GM20000 (cell line): ENCODE measurements around the gene CD300LD.

Source experiments
- DNase-seq: peaks from one replicate; pipeline ENCODE4 v3.0.0; 2012; ENCODE audit warnings: low spot score
- TF ChIP-seq, protein P1 (sequence below): IDR thresholded peaks from 2 replicates; pipeline ENCODE4 v1.5.1; 2012; ENCODE audit warnings: mild to moderate bottlenecking, control low read depth; ENCODE audit errors: extremely low read depth, missing control alignments

CD300LD gene

GRCh38 chr17:74549343-74549742 is 42.7 kb downstream of the CD300LD start:
- no peak for DNase-seq

GRCh38 chr17:74547736-74548135 is 44.3 kb downstream of the CD300LD start:
- DNase-seq = no peak
- TF ChIP-seq, protein P1, sequence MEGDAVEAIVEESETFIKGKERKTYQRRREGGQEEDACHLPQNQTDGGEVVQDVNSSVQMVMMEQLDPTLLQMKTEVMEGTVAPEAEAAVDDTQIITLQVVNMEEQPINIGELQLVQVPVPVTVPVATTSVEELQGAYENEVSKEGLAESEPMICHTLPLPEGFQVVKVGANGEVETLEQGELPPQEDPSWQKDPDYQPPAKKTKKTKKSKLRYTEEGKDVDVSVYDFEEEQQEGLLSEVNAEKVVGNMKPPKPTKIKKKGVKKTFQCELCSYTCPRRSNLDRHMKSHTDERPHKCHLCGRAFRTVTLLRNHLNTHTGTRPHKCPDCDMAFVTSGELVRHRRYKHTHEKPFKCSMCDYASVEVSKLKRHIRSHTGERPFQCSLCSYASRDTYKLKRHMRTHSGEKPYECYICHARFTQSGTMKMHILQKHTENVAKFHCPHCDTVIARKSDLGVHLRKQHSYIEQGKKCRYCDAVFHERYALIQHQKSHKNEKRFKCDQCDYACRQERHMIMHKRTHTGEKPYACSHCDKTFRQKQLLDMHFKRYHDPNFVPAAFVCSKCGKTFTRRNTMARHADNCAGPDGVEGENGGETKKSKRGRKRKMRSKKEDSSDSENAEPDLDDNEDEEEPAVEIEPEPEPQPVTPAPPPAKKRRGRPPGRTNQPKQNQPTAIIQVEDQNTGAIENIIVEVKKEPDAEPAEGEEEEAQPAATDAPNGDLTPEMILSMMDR = no peak

More at GRCh38 chr17:74549343-74549742, 42.7 kb downstream of the CD300LD start:
- TF ChIP-seq, protein P1 = no peak

DNA sequence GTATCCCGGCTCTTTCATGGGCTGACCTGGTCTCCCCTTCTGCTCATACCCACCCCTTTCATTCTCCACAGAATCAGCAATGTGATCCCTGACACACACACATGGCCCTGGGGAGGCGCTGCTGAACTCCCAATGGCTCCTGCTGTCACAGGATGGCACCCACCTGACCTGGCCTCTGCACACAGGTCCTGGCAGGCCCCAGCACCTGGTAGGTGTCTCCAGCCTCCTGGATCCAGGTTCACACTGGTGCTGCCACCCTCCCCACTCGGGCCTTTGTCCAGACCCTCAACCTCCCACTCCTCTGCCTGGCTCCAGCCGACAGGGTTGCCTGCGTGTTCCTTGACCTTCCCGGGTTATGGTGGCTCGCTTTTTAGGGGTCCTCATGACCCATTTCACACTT is 44.8 kb downstream of the CD300LD start:
- TF ChIP-seq, protein P1 = no peak

DNA sequence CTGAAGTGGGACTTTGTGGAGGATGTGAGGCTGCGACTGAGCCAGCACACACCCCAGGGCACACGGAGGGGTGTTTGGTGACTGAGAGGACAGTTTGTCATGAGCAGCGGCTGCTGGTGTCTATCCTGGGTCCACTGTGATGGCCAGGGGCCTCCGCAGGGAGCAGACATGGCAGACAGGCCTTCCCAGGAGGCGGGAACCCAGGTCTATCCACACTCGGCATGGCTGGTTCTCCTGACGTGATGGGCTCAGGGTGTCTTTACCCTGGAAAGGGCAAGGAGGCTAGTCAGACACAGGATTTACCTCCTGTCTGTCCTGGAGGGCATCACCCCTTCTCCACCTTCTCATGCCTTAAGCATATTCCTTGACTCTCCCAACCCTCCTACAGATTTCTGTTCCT is 45.5 kb downstream of the CD300LD start:
- no peak for DNase-seq
- TF ChIP-seq, protein P1 = no peak

More for the DNA sequence above, 44.8 kb downstream of the CD300LD start:
- no peak for DNase-seq

GRCh38 chr17:74545843-74546230 is 46.2 kb downstream of the CD300LD start, which contains the start of gene CD300C:
Gene CD300C (minus strand): TSS chr17:74546115. CDS start chr17:74545782, 333 bp downstream.
- TF ChIP-seq, protein P1 = no peak
- peak; percentile 19 for DNase-seq

DNA sequence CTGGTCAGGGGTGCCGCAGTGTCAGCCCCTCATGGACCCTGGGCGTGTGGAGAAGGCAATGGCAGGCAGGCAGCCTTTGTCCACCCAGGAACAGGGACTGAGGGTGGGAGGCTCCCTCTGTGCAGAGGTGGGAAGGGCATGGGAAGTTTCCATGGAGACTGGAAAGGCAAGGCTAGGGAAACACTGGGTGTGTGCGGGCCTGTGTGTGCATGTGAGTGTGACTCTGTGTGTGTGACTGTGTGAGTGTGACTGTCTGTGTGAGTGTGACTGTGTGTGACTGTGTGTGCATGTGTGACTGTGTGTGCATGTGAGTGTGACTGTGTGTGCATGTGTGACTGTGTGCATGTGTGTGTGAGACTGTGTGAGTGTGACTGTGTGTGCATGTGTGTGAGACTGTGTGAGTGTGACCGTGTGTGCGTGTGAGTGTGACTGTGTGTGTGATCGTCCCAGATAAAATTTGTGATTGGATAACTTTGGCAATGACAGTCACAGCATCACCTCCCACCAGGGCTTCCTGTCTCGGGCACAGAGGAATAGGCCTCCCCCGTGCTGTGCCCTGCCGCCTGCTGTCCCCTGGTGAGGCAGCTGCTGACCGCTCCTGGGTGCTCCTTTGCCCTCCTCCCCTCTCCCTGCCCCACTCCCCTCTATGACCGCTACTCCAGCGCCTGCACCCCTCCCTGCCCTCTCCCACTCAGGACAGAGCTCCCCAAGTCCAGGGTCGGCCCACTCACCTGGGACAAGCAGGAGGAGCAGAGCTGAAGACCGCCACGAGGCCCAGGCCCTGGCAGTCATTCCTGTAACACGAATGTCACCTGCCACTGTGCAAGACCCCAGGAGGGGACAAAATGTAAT is 46.9 kb downstream of the CD300LD start:
- TF ChIP-seq, protein P1 = no peak
- no peak for DNase-seq
